GM10266 (cell line): ENCODE results near the gene CHID1.

Experiments used
- DNase-seq: peaks from one replicate; pipeline ENCODE4 v3.0.0; 2012; ENCODE audit errors: extremely low spot score
- CTCF ChIP-seq: IDR thresholded peaks from 2 replicates; pipeline ENCODE4 v1.5.1; 2012; ENCODE audit warnings: mild to moderate bottlenecking, low read depth; ENCODE audit not compliant: control insufficient read depth, insufficient read depth; ENCODE audit errors: missing control alignments

The CHID1 gene

GRCh38 chr11:820655-821511 lies 89.7 kb downstream of the CHID1 start:
- DNase-seq: no peak
- no peak for TF ChIP-seq CTCF

- peak; percentile 95 for DNase-seq
- no peak for TF ChIP-seq CTCF
Observed at GRCh38 chr11:819943-820649, 90.5 kb downstream of the CHID1 start.

GRCh38 chr11:819129-819931 lies 91.3 kb downstream of the CHID1 start:
- TF ChIP-seq CTCF: no peak
- peak; percentile 97 for DNase-seq

GRCh38 chr11:818396-819128 lies 92.0 kb downstream of the CHID1 start, which contains the start of gene PNPLA2:
Gene PNPLA2 (plus strand): TSS chr11:818914. CDS start chr11:819719, 805 bp downstream.
- TF ChIP-seq CTCF: no peak
- DNase-seq: no peak
